GM12864 (cell line): Measurements from ENCODE around the gene PDF.

Source experiments
- DNase-seq: peaks from one replicate; pipeline ENCODE4 v3.0.0-alpha.2; 2011; ENCODE audit warnings: low read depth
- H3K4me3 ChIP-seq: 2 replicates; pipeline ENCODE4 v1.5.1; 2011; ENCODE audit warnings: mild to moderate bottlenecking, low read depth, low read length, control low read depth
- TF ChIP-seq, protein P1 (sequence below): IDR thresholded peaks from 2 replicates; pipeline ENCODE4 v1.5.1; 2011; ENCODE audit warnings: low read depth, mild to moderate bottlenecking, moderate library complexity, low read length, control low read depth, inconsistent platforms; ENCODE audit errors: missing control alignments

Gene PDF

DNA sequence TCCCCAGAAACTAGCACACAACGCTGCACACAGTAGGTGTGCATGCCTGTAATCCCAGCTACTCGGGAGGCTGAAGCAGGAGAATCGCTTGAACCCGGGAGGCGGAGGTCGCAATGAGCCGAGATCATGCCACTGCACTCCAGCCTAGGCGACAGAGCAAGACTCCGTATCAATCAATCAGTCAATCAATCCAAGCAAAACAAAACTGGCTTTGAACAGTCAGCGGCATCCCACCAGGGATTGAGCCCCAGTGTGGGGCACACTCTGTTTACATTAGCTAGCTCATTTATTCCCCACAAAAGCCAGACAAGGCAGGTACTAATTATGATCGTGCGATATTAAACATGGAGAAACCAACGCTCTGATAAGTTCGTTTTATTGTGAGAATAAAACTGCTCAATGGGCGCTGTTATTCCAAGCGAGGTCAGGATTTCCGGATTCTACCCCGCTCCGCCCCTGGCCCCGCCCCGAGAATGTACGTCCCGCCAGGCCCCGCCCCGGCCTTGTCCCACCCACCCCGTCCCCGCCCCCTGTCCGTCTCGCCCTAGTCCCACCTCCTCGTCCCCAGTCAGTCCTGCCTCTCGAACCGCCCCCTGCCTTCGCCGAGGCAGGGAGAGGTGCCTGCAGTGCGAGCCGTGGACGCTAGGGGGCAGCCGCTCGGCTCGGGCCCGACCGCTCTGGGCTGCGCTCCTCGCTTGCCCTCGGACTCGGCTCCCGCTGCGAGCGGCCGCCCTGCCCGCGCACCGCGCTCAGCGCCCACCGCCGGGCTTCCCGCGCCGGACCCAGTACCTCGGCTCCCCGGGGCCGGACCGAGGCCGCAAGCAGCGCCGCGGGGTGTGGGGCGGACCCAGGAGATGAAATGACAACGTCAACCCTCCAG is 19.5 kb downstream of the PDF start, which contains the start of gene VPS4A:
TSS of gene VPS4A (plus strand) at position 698 of the 880 bp plus-strand sequence. CDS start at position 860, 162 bp downstream.
- DNase-seq, result peak; percentile 78
- peak within 1 kb of the TSS; percentile 81 for H3K4me3 ChIP-seq
- TF ChIP-seq, protein P1, sequence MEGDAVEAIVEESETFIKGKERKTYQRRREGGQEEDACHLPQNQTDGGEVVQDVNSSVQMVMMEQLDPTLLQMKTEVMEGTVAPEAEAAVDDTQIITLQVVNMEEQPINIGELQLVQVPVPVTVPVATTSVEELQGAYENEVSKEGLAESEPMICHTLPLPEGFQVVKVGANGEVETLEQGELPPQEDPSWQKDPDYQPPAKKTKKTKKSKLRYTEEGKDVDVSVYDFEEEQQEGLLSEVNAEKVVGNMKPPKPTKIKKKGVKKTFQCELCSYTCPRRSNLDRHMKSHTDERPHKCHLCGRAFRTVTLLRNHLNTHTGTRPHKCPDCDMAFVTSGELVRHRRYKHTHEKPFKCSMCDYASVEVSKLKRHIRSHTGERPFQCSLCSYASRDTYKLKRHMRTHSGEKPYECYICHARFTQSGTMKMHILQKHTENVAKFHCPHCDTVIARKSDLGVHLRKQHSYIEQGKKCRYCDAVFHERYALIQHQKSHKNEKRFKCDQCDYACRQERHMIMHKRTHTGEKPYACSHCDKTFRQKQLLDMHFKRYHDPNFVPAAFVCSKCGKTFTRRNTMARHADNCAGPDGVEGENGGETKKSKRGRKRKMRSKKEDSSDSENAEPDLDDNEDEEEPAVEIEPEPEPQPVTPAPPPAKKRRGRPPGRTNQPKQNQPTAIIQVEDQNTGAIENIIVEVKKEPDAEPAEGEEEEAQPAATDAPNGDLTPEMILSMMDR, result peak; percentile 85

DNA sequence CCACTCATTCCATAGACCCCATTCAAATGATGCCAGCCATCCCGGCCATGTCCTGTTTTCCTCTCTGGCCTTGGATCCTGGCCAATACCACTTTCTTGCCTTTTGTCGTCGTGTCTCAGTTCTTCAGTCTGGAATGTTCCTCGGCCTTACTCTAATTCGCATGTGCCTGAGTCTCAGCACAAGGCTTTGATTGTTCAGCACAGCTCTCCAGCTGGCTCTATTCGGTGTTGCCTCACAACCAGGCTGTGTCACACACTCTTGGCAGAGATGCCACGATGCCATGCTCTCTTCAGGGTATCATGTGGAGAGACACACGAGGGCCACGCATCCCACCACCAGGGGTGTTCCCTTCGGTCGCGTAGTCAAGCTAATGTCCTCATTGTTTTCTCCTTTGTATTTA is 21.1 kb downstream of the PDF start:
- no peak overlapping the region for H3K4me3 ChIP-seq
- TF ChIP-seq, protein P1, result no peak
- DNase-seq, result no peak

GRCh38 chr16:69307856-69308255 is 22.5 kb downstream of the PDF start:
- DNase-seq, result no peak
- TF ChIP-seq, protein P1, result no peak

GRCh38 chr16:69307091-69307490 is 23.3 kb downstream of the PDF start:
- no peak for DNase-seq
- TF ChIP-seq, protein P1, result no peak
- no peak overlapping the region for H3K4me3 ChIP-seq

More at GRCh38 chr16:69307856-69308255, 22.5 kb downstream of the PDF start:
- no peak overlapping the region for H3K4me3 ChIP-seq

DNA sequence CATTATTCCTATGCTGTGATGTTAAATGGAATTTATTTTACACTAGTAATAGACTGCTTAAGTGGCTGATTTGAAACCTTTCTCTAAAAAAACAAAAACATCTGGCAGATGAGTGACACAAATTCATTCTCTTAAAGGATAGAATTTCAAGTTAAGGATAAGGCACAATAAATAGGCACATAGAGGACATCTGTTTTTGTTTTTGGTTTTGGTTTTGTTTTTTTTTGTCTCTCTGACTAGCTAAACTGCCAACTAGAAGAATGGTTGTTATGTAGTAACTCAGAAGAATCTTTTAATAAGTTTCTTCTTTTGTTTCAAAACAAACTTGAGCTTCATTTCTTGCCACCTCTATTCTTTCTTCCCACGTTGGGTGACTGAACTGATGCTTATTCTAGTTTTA is 24.4 kb downstream of the PDF start:
- TF ChIP-seq, protein P1, result no peak
- no peak for DNase-seq

DNA sequence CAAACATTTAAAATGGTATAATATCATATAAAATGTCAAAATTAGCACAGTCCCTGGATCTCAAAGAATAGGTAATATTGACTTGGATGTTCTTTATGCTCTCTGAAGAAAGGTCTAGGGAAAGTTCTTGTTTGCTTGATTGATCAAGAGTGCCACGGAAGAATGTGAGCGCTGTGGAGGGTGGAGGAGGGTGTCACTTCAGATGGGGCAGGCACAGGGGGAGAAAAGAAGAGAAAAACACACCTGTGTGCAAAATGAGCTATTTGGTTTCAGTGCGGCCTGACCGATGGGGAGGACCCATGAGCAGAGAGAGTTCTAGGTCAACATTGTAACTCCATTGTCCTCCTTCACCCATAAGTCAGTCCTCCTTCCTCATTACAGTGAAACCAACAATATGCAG is 28.1 kb downstream of the PDF start:
- H3K4me3 ChIP-seq, result no peak overlapping the region
- TF ChIP-seq, protein P1, result no peak

More for the DNA sequence above, 24.4 kb downstream of the PDF start:
- no peak overlapping the region for H3K4me3 ChIP-seq

More for the DNA sequence above, 28.1 kb downstream of the PDF start:
- DNase-seq, result no peak
